ENCODE measurements around the gene SHISA3. TPM values are rescaled to one million over a fixed set of nuclear protein-coding genes. Genes with fewer than 3 reads are reported as not detected.

SHISA3 gene
- total RNA-seq, 6 experiments from 2014 or later, result not detected

- TF ChIP-seq CTCF (IDR thresholded peaks at IDR 0.05), result no peak
- H3K27ac Mint-ChIP-seq, result no peak overlapping the region
- no peaks in the 10 kb centered on the region; the same call in 1 of the 2 replicates for H3K27me3 Mint-ChIP-seq (ENCODE audit: insufficient read depth)
- no peak overlapping the region for H3K4me3 Mint-ChIP-seq
- H3K4me1 Mint-ChIP-seq (ENCODE audit: low read depth), result peaks cover 14% of the 10 kb centered on the region; the same call in 1 of the 2 replicates
- H3K36me3 Mint-ChIP-seq (ENCODE audit: low read depth), result no peaks in the 10 kb centered on the region
- DNase-seq, result no peak
- peaks cover 3% of the 10 kb centered on the region; the same call in 1 of the 2 replicates for H3K9me3 Mint-ChIP-seq
Observed at GRCh38 chr4:42410446-42410845, 13.2 kb downstream of the SHISA3 start.

DNA sequence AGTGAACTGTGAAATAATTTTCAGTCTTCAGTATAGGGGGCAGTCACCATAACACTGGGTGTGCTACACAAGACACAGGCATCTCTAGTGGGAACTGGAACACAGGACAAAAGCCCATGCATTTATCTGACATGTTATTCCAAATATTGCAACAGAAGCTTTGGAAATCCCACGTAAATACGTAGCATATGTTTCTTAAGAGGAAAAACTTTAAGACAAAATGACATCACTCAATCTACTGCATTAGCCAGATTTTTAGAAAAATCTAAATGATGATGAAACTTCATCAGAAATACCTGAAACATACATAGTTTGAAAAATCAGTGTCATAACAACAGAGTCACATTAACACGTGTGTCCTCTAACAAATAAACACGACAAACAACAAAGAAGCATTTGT lies 14.5 kb downstream of the SHISA3 start:
- H3K4me3 Mint-ChIP-seq, result peak overlapping the region; percentile 34; the same call in 1 of the 2 replicates
- no peak overlapping the region for H3K27ac Mint-ChIP-seq
- H3K4me1 Mint-ChIP-seq (ENCODE audit: low read depth), result peaks cover 14% of the 10 kb centered on the region; the same call in 1 of the 2 replicates

GRCh38 chr4:42412251-42412650 lies 15.0 kb downstream of the SHISA3 start:
- Mint-ChIP-seq H3K4me3 (peak overlapping the region; percentile 34; the same call in 1 of the 2 replicates), H3K4me1 (ENCODE audit: low read depth) (peaks cover 14% of the 10 kb centered on the region; the same call in 1 of the 2 replicates), H3K36me3 (ENCODE audit: low read depth) (no peaks in the 10 kb centered on the region), H3K9me3 (no peaks in the 10 kb centered on the region), H3K27me3 (ENCODE audit: insufficient read depth) (no peaks in the 10 kb centered on the region; the same call in 1 of the 2 replicates), H3K27ac (no peak overlapping the region)
- DNase-seq, result peak; percentile 33
- no peak for TF ChIP-seq CTCF (IDR thresholded peaks at IDR 0.05)

More for the DNA sequence above, 14.5 kb downstream of the SHISA3 start:
- Mint-ChIP-seq H3K27me3 (ENCODE audit: insufficient read depth) (no peaks in the 10 kb centered on the region; the same call in 1 of the 2 replicates), H3K36me3 (ENCODE audit: low read depth) (no peaks in the 10 kb centered on the region), H3K9me3 (no peaks in the 10 kb centered on the region)
- no peak for TF ChIP-seq CTCF (IDR thresholded peaks at IDR 0.05)
- no peak for DNase-seq

GRCh38 chr4:42415281-42415680 lies 18.0 kb downstream of the SHISA3 start:
- DNase-seq, result no peak
- no peaks in the 10 kb centered on the region for H3K36me3 Mint-ChIP-seq (ENCODE audit: low read depth)
- H3K27ac Mint-ChIP-seq, result no peak overlapping the region
- H3K9me3 Mint-ChIP-seq, result no peaks in the 10 kb centered on the region
- no peak overlapping the region for H3K4me3 Mint-ChIP-seq
- no peak for TF ChIP-seq CTCF (IDR thresholded peaks at IDR 0.05)
- peaks cover 14% of the 10 kb centered on the region; the same call in 1 of the 2 replicates for H3K4me1 Mint-ChIP-seq (ENCODE audit: low read depth)
- no peaks in the 10 kb centered on the region; the same call in 1 of the 2 replicates for H3K27me3 Mint-ChIP-seq (ENCODE audit: insufficient read depth)

GRCh38 chr4:42416017-42416416 lies 18.7 kb downstream of the SHISA3 start:
- Mint-ChIP-seq H3K9me3 (no peaks in the 10 kb centered on the region), H3K4me3 (no peak overlapping the region), H3K36me3 (ENCODE audit: low read depth) (no peaks in the 10 kb centered on the region), H3K4me1 (ENCODE audit: low read depth) (peaks cover 14% of the 10 kb centered on the region; the same call in 1 of the 2 replicates), H3K27me3 (ENCODE audit: insufficient read depth) (no peaks in the 10 kb centered on the region; the same call in 1 of the 2 replicates), H3K27ac (no peak overlapping the region)
- TF ChIP-seq CTCF (IDR thresholded peaks at IDR 0.05), result no peak
- no peak for DNase-seq
